Neural cell (in vitro differentiated cells): ENCODE measurements around the gene ASIC1. TPM values are rescaled to one million over a fixed set of nuclear protein-coding genes. Genes with fewer than 3 reads are reported as not detected.

Source experiments
- H2AFZ ChIP-seq: fragments of 200-600, 300-800 bp; sonication (generic), shearing (Covaris generic); 2 replicates; pipeline ENCODE4 v1.6.0; 2014; ENCODE audit warnings: low read depth, mild to moderate bottlenecking, antibody characterized with exemption, low read length, moderate library complexity
- H3F3A ChIP-seq: fragments of 200-600 bp; shearing (Covaris generic); 2 replicates; pipeline ENCODE4 v1.6.1; 2016; ENCODE audit warnings: mild to moderate bottlenecking, moderate library complexity, mixed read lengths, antibody characterized with exemption, low read length; ENCODE audit not compliant: insufficient read depth, poor library complexity, severe bottlenecking
- H3K27ac ChIP-seq: fragments of 200-600, 300-800 bp; sonication (generic), shearing (Covaris generic); 2 replicates; pipeline ENCODE4 v1.5.1; 2014; ENCODE audit warnings: mild to moderate bottlenecking, low read length, moderate library complexity
- H3K27me3 ChIP-seq: fragments of 300-800, 200-600 bp; sonication (generic), shearing (Covaris generic); 2 replicates; pipeline ENCODE4 v1.6.0; 2014; ENCODE audit warnings: mild to moderate bottlenecking, low read depth, low read length, moderate library complexity; ENCODE audit not compliant: insufficient read depth
- H3K36me3 ChIP-seq: fragments of 300-800, 200-600 bp; sonication (generic), shearing (Covaris generic); 2 replicates; pipeline ENCODE4 v1.5.1; 2014; ENCODE audit warnings: mild to moderate bottlenecking, antibody characterized with exemption, low read length, moderate library complexity; ENCODE audit not compliant: insufficient read depth
- H3K4me2 ChIP-seq: fragments of 300-800, 200-600 bp; sonication (generic), shearing (Covaris generic); 2 replicates; pipeline ENCODE4 v1.6.0; 2014; ENCODE audit warnings: mild to moderate bottlenecking, low read length
- H3K4me3 ChIP-seq: fragments of 300-800, 200-600 bp; sonication (generic), shearing (Covaris generic); 2 replicates; pipeline ENCODE4 v1.5.1; 2014; ENCODE audit warnings: mild to moderate bottlenecking, low read length, moderate library complexity
- H3K79me2 ChIP-seq: fragments of 200-600 bp; shearing (Covaris generic); replicated peaks from 2 replicates; pipeline ENCODE4 v1.6.0; 2014; ENCODE audit warnings: mild to moderate bottlenecking, low read length, moderate library complexity; ENCODE audit not compliant: insufficient read depth
- H3K9ac ChIP-seq: fragments of 300-800, 200-600 bp; sonication (generic), shearing (Covaris generic); 2 replicates; pipeline ENCODE4 v1.6.1; 2016; ENCODE audit warnings: mild to moderate bottlenecking, low read length, mixed read lengths
- H3K9me2 ChIP-seq: fragments of 200-600 bp; shearing (Covaris generic); 2 replicates; pipeline ENCODE4 v1.6.1; 2016; ENCODE audit warnings: mild to moderate bottlenecking, low read length, mixed read lengths; ENCODE audit not compliant: insufficient read depth
- H3K9me3 ChIP-seq: fragments of 200-600, 300-800 bp; sonication (generic), shearing (Covaris generic); 2 replicates; pipeline ENCODE4 v1.6.1; 2016; ENCODE audit warnings: mild to moderate bottlenecking, mixed run types, low read length, moderate library complexity, mixed read lengths
- H4K20me1 ChIP-seq: fragments of 200-600 bp; shearing (Covaris generic); 2 replicates; pipeline ENCODE4 v1.6.1; 2016; ENCODE audit warnings: mild to moderate bottlenecking, mixed run types; ENCODE audit not compliant: insufficient read depth
- EP300 ChIP-seq: fragments of 450-650 bp; conservative IDR thresholded peaks from 2 replicates; pipeline ENCODE4 v1.6.1; 2014; ENCODE audit warnings: antibody characterized with exemption, mild to moderate bottlenecking, moderate library complexity; ENCODE audit not compliant: poor library complexity, severe bottlenecking
- EZH2 ChIP-seq: fragments of 200-600, 300-800 bp; shearing (Covaris generic), sonication (generic); IDR thresholded peaks from 2 replicates; pipeline ENCODE4 v1.6.1; 2014; ENCODE audit warnings: antibody characterized with exemption, low read length, borderline replicate concordance, mild to moderate bottlenecking; ENCODE audit not compliant: insufficient read depth, poor library complexity, severe bottlenecking
- MXI1 ChIP-seq: fragments of 450-650 bp; conservative IDR thresholded peaks from 2 replicates; pipeline ENCODE4 v1.6.1; 2014; ENCODE audit warnings: antibody characterized with exemption, mild to moderate bottlenecking; ENCODE audit not compliant: poor library complexity, severe bottlenecking
- POLR2AphosphoS5 ChIP-seq: IDR thresholded peaks from 2 replicates; pipeline ENCODE4 v1.6.1; 2012
- RAD21 ChIP-seq: fragments of 450-650 bp; conservative IDR thresholded peaks from 2 replicates; pipeline ENCODE4 v1.6.1; 2014; ENCODE audit warnings: antibody characterized with exemption, mild to moderate bottlenecking, moderate library complexity
- REST ChIP-seq: IDR thresholded peaks from 2 replicates; pipeline ENCODE4 v1.6.1; 2012; ENCODE audit warnings: borderline replicate concordance
- SMC3 ChIP-seq: fragments of 450-650 bp; conservative IDR thresholded peaks from 2 replicates; pipeline ENCODE4 v1.6.1; 2014; ENCODE audit warnings: antibody characterized with exemption, mild to moderate bottlenecking, moderate library complexity; ENCODE audit not compliant: poor library complexity
- TAF1 ChIP-seq: IDR thresholded peaks from 2 replicates; pipeline ENCODE4 v1.6.1; 2012; ENCODE audit warnings: low read depth
- polyA plus RNA-seq: library from polyadenylated mRNA; depleted of rRNA; stranded (reverse); fragments of >200 nt; gene quantifications from 2 replicates; pipeline ENCODE4 v1.2.3, GENCODE V29; 2014
- TF ChIP-seq, protein P1 (sequence below): fragments of 450-650 bp; IDR thresholded peaks from 2 replicates; pipeline ENCODE4 v1.5.1; 2014; ENCODE audit warnings: antibody characterized with exemption, mild to moderate bottlenecking, moderate library complexity; ENCODE audit not compliant: poor library complexity, severe bottlenecking

The ASIC1 gene
- polyA plus RNA-seq, 1 donor from 2014 or later: 8.0 TPM

GRCh38 chr12:50103767-50104321 lies 46.4 kb downstream of the ASIC1 start, which contains the start of gene GPD1:
Gene GPD1 (plus strand): TSS chr12:50104008. CDS start chr12:50104051, 43 bp downstream.
- H3K4me3 ChIP-seq: no peak within 1 kb of the TSS
- TF ChIP-seq EP300 (no peak), REST (no peak), EZH2 (no peak), TAF1 (no peak), POLR2AphosphoS5 (no peak), SMC3 (no peak), MXI1 (no peak), RAD21 (no peak)
- TF ChIP-seq, protein P1, sequence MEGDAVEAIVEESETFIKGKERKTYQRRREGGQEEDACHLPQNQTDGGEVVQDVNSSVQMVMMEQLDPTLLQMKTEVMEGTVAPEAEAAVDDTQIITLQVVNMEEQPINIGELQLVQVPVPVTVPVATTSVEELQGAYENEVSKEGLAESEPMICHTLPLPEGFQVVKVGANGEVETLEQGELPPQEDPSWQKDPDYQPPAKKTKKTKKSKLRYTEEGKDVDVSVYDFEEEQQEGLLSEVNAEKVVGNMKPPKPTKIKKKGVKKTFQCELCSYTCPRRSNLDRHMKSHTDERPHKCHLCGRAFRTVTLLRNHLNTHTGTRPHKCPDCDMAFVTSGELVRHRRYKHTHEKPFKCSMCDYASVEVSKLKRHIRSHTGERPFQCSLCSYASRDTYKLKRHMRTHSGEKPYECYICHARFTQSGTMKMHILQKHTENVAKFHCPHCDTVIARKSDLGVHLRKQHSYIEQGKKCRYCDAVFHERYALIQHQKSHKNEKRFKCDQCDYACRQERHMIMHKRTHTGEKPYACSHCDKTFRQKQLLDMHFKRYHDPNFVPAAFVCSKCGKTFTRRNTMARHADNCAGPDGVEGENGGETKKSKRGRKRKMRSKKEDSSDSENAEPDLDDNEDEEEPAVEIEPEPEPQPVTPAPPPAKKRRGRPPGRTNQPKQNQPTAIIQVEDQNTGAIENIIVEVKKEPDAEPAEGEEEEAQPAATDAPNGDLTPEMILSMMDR: no peak
- no peak within 1 kb of the TSS for H3K4me2 ChIP-seq
- no peak within 1 kb of the TSS for H3K27ac ChIP-seq
- H3F3A ChIP-seq: peaks cover 4% of the 10 kb centered on the region
- H2AFZ ChIP-seq: no peak within 1 kb of the TSS
- peaks cover 5% of the 10 kb centered on the region for H3K36me3 ChIP-seq
- H3K9me2 ChIP-seq: no peaks in the 10 kb centered on the region
- no peak within 1 kb of the TSS for H3K9ac ChIP-seq
- no peaks in the 10 kb centered on the region for H3K27me3 ChIP-seq
- no peaks in the 10 kb centered on the region for H3K79me2 ChIP-seq
- no peaks in the 10 kb centered on the region for H4K20me1 ChIP-seq
- H3K9me3 ChIP-seq: no peaks in the 10 kb centered on the region

- Histone ChIP-seq H3K9me2 (no peaks in the 10 kb centered on the region), H3K27me3 (no peaks in the 10 kb centered on the region), H3F3A (peaks cover 4% of the 10 kb centered on the region), H3K79me2 (no peaks in the 10 kb centered on the region), H3K9me3 (no peaks in the 10 kb centered on the region), H2AFZ (no peak overlapping the region), H3K36me3 (peaks cover 5% of the 10 kb centered on the region), H3K27ac (no peak overlapping the region), H3K4me2 (no peak overlapping the region), H3K9ac (no peak overlapping the region), H3K4me3 (no peak overlapping the region), H4K20me1 (no peaks in the 10 kb centered on the region)
- no peak for TF ChIP-seq REST
- TF ChIP-seq TAF1: no peak
- TF ChIP-seq POLR2AphosphoS5: no peak
- TF ChIP-seq SMC3: no peak
- TF ChIP-seq, protein P1: no peak
- no peak for TF ChIP-seq RAD21
- no peak for TF ChIP-seq MXI1
- TF ChIP-seq EZH2: no peak
- TF ChIP-seq EP300: no peak
Measured at GRCh38 chr12:50104417-50105366, 47.3 kb downstream of the ASIC1 start.
